Stimulated activated CD4-positive, alpha-beta T cell treated with anti-CD3 and anti-CD28 coated beads, Interleukin-2, amount 100 ng/mL, for 48 hours (primary cell): ENCODE measurements around the gene HSPA14.
"Not testable (repeated sequence)": the region's sequence is repeated elsewhere in the genome, so short reads cannot be mapped to it uniquely, and the experiment has no call there.

Experiments
- DNase-seq, 2 donors: peaks; one replicate each; pipeline ENCODE4 v3.0.0-alpha.2; 2020

Gene HSPA14

GRCh38 chr10:14891151-14891550 is 53.0 kb downstream of the HSPA14 start:
- DNase-seq: no peak

- DNase-seq: no peak
These were observed 66.2 kb downstream of the HSPA14 start for GRCh38 chr10:14904316-14904732.

DNA sequence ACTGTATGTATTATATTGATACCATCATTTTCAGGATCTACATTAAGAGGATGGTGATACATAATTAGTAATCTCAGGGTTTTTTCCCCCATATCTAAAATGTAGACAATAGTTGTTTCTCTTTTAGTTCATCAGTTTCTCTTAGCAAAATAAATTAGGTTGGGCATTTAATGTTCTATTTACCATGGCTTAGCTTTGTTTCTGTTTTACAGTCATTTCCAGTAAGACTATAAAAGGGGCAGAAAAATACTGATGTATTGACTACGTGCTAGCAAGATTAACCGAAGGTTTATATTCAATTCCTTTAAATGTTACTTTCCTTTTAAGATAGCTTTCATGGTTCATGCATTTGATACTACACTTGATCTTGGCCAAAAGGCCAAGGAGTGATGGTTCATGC is 66.8 kb downstream of the HSPA14 start:
- no peak for DNase-seq

DNA sequence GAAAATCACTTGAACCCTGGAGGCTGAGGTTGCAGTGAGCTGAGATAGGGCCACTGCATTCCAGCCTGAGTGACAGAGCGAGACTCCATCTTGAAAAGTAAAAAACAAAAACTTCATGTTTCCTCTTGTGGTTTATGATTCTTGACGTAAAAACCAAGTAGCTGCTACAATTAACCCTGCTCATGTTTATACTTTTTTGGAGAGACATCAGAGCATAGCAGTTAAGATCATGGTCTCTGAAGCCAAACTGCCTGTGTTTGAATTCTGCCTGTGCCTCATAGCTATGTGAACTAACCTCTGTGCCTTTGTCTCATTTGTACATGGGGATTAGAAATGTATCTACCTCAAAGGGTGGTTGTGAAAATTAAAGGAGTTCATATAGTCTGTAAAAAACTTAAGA is 67.8 kb downstream of the HSPA14 start:
- no peak for DNase-seq

- no peak for DNase-seq
These were observed 68.7 kb downstream of the HSPA14 start for GRCh38 chr10:14906765-14907164.

GRCh38 chr10:14907591-14907990 is 69.5 kb downstream of the HSPA14 start:
- DNase-seq: not testable (repeated sequence)

- no peak for DNase-seq
These were observed 71.0 kb downstream of the HSPA14 start for GRCh38 chr10:14909101-14909500.

DNA sequence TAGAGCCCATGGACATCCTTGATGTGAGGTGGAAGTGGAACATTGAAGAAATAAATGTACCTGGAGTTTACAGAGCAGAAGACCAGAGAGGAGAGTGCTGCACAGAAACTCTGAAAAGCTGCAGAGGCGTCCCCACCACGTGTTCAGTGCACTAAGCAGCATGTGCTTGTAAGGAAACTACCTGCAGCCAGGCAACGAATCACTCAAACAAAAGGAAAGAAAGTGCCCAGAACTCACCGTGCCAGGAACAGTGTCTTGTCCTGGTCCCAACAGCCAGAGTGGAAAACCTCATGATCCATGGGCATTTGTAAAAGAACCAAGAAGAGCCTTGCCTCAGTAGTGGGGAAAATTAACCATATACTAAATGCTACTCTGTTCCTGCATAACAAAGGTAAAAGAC is 72.8 kb downstream of the HSPA14 start:
- no peak for DNase-seq

DNA sequence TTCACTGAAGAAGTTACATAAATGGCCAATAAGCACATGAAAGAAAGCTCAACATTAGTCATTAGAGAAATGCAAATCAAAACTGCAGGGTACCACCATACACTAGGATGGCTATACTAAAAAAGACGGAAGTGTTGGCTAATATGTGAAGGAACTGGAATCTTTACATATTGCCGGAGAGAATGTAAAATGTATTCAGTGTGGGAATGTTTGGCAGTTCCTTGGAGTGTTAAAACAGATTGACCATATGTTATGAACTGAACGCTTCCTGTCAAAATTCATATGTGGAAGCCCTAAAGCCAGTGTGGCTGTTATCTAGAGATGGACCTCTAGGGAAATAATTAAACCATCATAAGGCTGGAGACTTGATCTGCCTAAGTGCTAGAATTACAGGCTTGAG is 73.7 kb downstream of the HSPA14 start:
- no peak for DNase-seq

- DNase-seq: no peak
These were observed 78.5 kb downstream of the HSPA14 start for GRCh38 chr10:14916600-14916999.

DNA sequence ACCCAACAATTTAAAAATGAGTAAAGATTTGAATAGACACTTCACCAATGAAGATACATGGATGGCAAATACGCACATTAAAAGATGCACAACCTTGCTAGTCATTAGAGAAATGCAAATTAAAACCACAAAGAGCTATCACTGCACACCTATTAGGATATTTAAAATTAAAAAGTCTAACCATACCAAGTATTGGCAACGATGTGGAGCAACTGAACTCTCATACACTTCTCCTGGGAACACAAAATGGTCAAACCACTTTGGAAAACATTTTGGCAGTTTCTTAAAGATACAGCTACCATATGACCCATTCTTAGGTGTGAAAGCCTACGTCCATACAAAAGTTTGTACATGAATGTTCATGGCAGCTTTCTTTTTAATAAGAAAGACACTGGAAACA is 79.7 kb downstream of the HSPA14 start:
- DNase-seq: no peak

- DNase-seq: no peak
These were observed 80.9 kb downstream of the HSPA14 start for GRCh38 chr10:14918964-14919363.
